GM19397 (cell line): ENCODE results near the gene TMEM132C.

Source experiments
- ATAC-seq: cut with Tn5 transposase; IDR thresholded peaks from one replicate; pipeline ENCODE4 v1.9.1; 2021; ENCODE audit warnings: mild to moderate bottlenecking, moderate library complexity; ENCODE audit not compliant: unreplicated experiment

TMEM132C gene

DNA sequence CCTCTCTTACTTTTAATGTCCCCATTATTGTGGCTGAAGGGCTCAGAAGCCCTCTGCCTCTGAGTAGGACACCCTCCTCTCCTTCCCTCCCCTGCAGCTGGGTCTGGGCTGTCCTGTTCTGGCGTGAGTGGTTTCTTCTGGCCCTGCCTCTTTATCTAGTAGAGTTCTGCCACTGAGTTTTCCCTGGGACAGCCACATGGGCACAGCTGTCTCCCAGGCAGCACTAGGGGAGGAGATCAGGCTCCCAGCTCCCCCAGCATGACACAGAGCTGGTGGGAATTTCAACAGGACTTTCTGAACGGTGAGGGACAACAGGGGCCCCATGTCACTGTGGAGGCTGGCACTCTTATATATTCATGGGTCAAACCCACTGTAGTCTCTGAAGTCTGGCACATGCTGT, 21.4 kb downstream of the TMEM132C start:
- no peak for ATAC-seq

DNA sequence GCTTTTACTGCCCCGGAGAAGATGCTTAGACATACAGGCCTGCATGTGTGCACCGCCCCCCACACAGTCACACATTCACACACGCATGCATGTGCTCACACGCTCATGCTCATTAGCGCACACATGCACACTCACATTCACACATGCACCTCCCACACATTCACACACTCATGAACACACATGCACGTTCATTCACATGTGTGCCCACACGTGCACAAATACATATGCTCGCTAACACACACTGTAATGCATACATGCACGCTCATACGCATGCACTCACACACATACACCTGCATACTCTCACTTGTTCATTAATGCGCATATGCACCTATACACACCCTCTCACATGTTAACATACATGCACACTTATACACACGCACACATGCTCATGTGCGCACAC, 21.9 kb downstream of the TMEM132C start:
- ATAC-seq = no peak

DNA sequence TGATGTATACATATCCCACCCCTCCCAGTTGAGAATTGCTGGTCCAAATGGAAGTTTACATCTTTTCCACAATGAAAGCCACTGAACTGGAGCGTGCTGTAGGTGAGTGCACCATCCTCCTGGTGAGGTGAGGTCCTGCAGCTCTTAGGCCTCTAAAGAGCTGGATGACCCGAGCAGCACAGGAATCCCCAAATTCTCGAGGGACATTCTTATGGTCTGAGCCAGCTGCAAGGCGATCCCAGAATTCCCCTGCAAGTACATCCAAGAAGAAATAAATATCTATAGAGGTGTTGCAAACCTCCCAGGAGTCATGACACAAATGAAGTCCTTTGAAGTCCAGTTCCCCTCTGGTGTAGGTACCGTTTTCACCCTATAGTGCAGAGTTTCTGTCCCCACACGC, 24.0 kb downstream of the TMEM132C start:
- no peak for ATAC-seq

DNA sequence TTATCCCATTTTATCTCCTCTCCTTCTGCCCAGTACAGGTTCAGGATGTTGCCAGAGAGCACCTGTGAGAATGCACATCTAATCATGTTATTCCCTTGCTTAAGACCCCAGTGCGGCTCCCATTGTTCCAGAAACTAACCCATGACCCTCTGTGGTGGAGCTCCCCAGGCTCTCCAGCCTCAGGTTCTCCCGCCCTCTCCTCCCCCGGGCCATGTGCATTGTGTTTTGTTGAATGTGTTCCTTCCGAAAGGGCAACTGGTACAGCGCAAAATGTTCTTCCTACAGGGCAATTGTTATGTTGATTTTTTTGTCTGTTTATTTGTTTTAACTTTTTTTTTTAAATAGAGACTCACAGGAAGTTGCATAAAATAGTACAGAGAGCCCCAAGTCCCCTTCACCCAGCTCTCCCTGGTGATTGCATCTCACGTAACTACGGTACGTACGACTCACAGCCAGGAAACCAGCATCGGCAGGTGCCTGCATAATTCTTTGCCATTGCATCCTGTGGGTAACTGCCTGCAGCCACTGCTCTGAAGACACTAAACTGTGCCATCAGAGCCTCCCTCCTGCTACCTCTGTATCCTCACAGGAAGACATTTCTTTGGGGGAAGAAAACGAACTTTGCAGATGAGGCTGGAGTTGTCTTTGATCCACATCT, 31.2 kb downstream of the TMEM132C start:
- no peak for ATAC-seq

DNA sequence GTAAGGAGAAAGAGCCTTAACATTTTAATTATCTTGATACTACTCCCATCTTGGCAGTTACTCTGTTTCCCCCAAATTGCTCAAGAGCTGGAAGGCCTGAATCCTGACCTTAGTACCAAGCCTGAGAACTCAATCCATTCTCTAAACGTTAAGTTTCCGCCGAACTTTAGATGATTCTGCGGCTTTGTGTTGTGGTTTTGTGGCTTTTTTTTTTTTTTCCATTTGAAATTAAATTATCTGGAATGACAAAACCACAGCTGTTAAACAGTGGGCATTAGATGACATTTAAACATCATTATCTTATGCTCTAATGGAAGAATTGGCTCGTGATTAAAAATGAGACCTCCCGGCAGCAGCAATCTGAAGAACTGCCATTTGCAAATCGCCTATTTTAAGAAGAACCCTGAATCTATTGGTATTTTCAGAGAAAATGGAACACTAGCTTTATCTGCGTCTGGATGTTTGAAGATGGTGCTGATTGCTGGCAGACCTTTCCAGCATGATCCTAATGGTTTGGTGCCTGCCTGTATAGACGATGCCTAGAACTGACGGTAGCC, 38.4 kb downstream of the TMEM132C start:
- ATAC-seq = no peak

DNA sequence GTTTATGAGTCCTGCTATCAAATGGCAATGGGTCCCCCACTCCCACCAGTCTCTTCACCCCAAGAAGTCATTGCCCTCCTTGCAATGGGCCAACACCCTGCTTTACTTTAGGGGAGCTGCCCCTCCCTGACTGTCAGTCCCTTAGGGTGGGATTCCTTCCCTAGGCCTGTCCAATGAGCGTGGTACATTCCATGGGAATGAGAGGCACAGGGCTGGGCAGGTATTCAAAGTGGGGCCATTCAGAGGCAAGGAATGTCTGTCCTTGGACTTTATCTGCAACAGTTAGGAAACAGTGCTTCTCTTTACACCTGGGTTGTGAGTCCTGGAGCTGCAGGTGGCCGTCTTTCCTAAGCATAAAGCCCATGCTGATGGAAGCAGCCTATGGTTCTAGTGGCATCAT, 40.8 kb downstream of the TMEM132C start:
- ATAC-seq = no peak

DNA sequence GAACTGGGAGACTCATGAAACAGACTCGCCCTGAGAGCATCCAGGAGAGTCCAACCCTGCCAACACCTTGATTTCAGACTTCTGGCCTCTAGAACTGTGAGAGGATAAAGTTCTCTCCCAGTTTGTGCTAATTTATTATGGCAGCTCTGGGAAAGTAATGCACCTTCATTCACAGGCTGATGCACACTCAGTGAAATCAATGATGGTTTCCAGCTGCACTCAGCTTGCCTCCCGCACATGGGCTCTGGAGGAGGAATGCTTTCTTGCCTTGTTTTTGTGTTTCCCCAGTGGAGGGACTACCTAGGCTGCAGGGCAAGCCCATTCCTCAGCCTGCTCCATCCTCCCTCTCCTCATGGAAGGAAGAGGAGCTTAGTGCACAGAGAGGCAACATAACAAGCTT, 45.7 kb downstream of the TMEM132C start:
- ATAC-seq = no peak

DNA sequence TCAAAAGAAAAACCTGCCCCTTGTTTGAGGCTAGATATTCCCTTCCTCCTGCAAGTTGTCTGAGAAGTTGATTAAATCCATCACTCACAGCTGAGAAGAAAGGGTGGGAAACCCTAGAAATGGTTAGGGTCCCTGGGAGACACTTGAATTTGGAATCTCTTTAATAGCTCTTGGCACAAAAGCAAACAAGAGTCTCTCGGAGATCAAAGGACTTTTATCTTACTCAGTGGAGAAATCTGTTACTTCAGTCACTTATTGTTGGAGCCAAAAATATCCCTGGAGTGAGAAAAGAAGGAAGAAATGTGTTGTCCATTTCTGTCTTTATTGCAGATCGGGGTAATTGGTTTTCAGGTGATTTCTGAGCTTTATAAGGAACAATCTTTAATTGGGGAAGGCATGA, 47.0 kb downstream of the TMEM132C start:
- no peak for ATAC-seq

DNA sequence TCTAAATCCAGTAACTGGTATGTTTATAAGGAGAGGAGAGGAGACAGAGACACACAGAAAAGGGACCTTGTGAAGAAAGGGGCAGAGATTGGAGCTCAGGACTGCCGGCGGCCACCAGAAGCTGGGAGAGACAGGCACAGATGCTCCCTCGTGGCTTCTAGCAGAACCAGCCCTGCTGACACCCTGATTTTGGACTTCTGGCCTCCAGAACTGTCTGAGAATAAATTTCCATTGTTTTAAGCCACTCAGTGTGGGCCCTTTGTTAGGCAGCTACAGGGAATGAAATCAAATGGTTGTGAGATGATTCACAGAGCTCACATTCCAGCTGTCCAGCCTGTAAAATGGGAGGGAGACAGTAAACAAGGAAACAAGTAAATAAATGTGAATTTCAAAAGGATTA, 47.6 kb downstream of the TMEM132C start:
- ATAC-seq = no peak

DNA sequence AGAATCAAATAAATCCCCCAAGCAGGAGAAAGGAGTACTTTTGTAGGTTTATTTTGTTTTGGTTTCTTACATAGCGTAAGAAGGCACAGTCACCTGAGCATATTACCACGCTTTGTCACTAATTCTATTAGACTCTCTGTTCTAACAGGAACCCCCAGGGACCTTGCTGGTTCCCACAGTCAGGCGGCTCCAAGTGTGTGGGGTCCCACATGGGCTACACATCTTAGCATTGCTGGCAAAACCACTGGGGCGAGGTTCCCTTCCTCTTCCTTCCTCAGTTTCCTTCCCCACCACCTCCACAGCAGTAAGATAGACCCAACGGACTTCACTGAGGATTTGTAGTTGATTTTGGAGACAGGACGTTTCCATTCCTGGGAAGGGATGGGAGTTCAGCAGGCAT, 49.1 kb downstream of the TMEM132C start:
- ATAC-seq = no peak

DNA sequence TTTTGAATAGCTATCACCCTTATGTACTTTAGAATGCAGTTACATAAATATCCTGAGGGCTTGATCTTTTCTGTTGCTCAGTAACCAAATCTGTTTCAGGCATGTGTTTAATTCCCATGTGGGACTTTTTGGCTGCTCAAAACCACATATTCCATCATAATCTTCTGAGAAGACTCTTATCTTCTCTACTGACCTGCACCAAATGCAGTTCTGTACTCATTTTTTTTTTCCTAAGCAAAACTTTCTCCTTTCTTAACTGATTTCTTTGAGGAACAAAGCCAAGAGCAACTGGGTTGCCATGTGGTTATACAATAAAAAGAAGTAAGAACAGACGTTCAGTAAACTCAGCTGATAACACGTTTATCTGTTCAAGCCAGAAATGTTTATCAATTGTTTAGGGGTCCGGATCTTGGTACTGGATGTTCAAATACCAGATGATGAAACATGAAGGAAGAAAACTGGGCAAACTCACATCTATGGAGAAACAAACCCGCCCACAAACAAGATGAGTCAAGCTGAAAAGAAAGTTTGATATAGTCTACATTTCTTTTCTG, 50.1 kb downstream of the TMEM132C start:
- no peak for ATAC-seq

DNA sequence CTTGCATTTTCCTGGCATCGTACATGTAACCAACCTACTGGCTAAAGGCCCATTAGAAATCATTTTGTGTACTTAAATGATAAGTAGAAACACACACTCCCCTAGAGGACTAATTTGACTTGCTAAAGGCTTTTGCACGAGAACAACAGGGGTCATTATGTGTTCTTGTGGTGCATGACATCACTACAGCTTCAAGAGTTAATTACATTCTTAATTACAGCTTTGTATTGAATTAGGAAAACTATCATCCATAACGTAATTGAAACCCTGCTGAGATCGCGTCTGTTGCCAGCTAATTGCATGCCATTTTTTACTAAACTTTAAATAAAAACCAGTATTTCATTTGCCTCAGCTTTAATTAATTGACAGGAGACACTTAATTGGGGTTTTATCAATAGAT, 51.4 kb downstream of the TMEM132C start:
- ATAC-seq = no peak

DNA sequence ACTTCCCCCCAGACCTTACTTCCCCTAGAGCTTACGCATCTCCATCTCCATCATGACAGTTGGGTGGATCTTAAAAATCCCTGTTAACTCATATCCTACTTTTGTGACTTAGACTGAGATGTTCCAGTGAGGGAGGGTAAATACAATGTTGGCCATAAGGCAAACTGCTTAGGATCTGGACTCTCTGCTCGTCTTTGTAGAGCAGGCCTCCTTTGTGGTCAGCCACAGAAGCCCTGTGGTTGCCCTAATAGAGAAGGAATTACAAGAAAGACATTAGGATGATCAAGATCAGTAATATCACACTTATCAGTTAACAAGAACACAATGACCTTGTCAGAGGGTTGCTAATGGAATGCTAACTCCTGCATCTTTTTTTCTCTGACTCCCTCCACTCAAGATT, 52.0 kb downstream of the TMEM132C start:
- no peak for ATAC-seq

DNA sequence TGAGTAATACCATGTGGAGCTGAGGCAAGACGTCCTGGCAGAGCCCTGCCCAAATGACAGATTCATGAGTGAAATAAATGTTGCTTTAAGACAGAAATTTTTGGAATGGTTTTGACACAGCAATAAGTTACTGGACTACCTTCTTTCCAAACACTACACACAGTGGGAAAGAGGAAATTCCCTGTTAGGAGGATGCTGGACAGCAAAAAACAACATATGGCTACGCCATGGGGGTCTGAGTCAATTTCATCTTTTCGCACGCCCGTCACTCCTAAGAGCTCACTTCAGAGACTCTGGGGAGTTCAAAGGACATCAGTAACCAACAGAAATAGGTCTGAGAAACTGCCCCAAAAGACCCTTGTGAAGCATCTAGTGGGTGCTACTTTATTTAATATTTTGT, 55.4 kb downstream of the TMEM132C start:
- no peak for ATAC-seq

DNA sequence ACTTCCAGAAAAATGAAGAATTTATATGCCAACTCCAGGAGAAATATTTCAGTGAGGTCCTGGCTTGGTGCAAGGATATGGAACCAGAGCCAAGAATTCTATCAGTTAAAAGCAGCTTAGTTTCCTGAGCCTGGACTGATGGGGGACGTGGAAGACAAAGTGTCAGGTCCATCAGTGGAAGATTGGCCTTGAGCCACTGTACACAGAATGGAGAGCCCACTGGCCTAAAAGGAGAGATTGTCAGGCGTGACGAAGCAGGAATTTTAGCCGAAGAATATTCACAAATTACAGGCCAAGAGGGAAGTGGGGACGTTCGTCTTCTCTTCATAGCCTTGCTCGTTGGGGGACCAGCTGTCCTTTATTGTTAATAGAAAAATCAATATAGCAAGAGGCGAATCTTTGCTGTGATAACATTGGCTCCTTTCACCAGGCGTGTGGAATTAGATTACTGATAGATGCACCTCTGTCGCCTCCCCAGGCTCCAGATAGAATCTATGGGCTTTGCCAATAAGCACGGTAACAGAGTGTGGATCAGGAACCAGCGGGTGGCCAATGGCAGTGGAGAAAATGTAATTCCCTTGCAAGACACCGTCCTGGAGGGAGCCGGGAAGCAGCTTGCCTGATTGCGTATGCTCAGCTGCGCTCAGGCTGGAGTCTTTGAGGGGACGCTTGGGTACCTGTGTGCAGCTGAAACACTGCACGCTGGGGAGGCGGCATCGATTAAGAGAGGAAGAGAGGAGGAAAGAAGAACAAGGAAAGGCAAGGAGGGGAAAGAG, 56.4 kb downstream of the TMEM132C start:
- ATAC-seq = no peak

DNA sequence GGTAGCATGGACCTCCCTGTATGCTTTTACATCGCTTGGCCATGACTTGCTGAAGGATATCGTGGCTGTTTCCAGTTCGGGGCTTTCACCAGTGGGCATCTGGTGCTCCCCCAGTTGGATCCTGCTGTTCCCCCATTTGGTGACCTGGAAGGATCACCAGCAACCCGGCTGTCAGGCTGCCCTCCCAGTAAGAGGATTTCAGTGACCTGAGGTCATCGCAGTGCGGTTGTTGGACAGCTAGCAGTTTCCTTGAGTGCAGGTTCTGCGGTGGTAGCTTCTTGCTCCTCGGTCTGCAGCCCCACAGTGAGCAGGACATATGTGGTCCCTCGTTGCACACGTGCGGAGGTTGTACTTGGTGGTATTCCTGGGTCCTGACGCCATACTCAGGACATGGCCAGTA, 58.7 kb downstream of the TMEM132C start:
- no peak for ATAC-seq

DNA sequence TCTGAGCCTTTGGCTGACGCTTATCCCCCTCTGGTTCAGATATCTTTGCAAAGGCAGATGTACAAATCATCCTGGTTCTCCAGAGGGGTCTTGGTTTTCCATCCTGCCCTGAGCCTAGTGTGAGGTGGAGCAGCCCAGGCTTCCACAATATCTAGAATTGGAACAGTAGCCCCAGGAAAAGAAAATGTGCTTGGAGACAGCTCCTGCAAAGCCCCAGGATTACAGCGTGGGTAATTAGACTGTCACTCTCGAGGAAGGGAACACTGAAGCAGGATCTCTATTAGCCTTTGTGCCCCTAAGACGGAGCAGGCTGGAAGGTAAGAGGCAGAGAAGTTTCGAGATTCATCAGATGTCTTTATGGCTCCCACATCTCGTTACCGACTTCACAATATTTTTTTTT, 59.4 kb downstream of the TMEM132C start:
- no peak for ATAC-seq

DNA sequence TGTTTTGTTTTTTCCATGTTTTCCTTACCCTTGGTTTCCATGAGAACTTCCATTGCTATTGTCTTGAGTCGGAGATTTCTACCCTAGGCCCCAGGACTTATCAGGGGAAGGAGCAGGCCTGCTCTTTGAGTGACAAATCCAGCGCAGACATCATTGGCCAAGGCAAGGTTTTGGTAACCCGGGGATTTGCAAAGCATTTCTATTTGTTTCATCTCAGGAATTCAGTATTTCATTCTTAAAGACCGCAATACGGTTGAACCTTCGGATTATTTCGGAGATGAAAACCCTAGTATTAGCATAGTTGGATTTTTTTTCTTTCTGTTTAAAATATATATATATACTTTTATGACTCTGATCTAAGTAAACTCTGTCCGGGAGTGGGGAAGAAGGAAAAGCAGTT, 62.0 kb downstream of the TMEM132C start:
- ATAC-seq = no peak

DNA sequence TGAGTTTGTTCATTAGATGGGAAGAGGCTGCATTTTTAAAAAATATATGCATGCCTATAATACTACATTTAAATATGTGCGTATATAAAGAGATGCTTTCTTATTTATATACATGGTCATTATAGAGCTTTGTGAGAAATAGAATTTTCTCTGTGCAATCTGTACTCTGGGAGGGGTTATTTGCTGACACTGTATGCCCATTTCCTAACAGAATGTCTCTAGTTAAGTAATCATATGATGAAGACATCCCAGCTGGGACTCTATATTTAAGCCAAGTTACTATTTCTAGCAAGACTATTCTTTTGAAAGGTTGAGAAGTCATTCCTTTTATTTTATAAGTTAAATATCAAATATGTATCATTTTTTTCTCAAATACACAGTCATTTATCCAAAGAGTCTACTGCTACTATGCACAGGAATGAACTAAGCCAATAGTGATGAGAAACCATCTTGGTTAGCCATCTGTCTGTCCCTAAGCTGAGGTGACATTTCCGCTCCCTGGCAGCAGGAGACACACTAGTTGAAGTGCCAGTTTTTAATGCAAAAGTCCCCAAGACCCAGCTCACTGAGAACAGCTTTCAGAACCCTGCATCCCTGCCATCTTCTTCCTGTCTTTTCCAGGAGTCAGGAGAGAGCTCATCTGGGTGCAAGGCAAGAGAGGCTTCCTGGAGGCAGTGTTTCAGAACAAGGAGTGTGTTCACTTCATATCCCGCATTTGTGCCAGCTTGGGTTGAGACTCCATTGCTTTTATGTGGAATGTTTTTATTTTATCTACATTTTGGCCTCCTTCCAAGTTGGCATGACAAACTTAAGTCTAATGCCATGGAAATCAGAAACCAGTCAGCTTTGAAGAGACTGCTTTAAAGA, 69.5 kb downstream of the TMEM132C start:
- no peak for ATAC-seq

DNA sequence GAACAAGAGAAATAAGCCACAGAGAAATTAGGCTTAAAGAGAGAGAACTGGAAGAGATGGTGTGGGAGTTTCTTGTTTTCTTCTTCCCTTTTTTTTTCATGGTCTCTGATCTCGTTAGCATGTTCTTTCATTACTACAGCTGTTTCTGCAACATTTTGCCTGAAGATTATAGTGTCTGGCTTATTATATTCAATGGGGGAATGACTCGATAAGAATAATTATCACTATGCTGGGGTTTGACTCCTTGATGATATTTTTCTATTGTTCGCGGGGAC, 70.0 kb downstream of the TMEM132C start:
- no peak for ATAC-seq

DNA sequence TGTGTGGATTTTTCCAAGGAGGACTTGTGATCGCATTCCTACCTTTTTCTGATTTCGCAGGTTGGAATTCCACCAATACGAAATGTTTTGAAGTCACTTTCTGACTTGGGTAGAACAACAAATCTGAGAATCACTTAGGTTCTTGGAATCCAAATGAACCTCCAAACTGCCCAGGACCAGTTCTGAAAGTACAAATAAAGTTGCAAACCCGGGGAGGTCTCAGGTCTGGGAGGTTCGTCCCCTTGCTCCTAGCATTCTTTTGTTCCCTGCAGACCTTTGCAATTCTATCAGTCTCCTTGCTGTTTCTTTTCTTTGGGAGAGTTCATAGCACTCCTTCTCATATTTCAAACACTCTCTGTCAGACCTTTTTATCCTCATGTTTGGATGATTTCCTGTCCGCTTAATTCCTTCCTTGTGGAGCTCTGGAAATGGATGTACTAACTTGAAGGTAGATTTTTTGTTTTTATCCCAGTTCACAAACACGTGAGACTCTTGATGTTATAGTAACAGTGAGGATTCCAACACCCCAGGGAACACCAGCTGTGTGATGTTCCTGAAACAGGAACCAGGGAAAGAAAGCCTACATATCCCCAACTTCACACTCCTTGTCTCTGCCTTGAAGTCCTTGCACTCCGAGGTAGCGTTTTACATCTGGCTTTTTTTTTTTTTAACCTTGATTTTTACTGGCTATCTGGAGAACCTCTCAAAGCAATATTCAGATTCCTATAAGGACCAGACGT, 70.6 kb downstream of the TMEM132C start:
- ATAC-seq = no peak
